ENCODE results near the gene HSPA4.

The HSPA4 gene

DNA sequence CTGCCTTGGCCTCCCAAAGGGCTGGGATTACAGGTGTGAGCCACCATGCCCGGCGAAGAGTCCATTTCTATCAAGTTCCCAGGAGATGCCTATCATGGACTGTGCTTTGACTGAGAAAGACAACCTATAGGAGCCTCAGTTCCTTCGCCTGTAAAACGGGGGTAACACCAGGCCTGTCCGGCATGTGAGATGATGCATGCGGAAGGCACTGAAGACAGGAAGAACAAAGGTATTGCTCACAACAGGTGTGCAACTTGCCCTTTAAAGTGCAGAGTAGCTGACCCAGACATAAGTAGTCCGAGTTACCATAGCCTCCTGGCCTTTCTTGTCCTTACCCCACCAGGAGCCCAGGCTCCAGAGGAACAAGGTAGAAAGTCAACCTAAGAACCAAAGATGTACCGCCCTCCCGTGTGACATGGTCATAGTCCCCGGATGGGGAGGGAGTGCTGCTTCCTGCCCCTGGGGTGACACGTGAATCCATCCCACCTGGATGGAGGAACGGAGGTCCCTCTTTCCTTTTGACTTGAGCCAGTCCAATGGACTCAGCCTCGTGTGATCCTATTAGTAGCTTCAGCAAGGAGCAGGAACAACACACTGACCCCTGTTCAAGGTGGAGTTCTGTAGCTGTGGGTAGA is 60.3 kb downstream of the HSPA4 start:
- Histone ChIP-seq H3K4me1 (ENCODE audit: insufficient read depth, low read length) (peaks cover 4% of the 10 kb centered on the region), H3K4me3 (ENCODE audit: low read depth in 1 of 2, low read length in 2 of 2) (no peak overlapping the region), H3K9ac (ENCODE audit: low read depth, low read length) (no peak overlapping the region), H3K79me2 (ENCODE audit: insufficient read depth, low read length) (no peaks in the 10 kb centered on the region), H3K27ac (ENCODE audit: low read length) (no peak overlapping the region), H3K9me3 (ENCODE audit: insufficient read depth, low read length, severe bottlenecking) (no peaks in the 10 kb centered on the region), H3K27me3 (ENCODE audit: insufficient read depth, low read length, poor library complexity) (no peaks in the 10 kb centered on the region), H2AFZ (ENCODE audit: low read depth, low read length) (no peak overlapping the region), H3K36me3 (ENCODE audit: insufficient read depth, low read length) (no peaks in the 10 kb centered on the region), H4K20me1 (ENCODE audit: insufficient read depth, low read length) (no peaks in the 10 kb centered on the region), H3K4me2 (ENCODE audit: insufficient read depth, low read length) (no peak overlapping the region)
- ATAC-seq (ENCODE audit: insufficient read depth, low read depth), result no peak
- no peak for TF ChIP-seq EZH2 (IDR thresholded peaks at IDR 0.05; ENCODE audit: borderline replicate concordance, low read depth, low read length, severe bottlenecking)
- TF ChIP-seq, protein P1, sequence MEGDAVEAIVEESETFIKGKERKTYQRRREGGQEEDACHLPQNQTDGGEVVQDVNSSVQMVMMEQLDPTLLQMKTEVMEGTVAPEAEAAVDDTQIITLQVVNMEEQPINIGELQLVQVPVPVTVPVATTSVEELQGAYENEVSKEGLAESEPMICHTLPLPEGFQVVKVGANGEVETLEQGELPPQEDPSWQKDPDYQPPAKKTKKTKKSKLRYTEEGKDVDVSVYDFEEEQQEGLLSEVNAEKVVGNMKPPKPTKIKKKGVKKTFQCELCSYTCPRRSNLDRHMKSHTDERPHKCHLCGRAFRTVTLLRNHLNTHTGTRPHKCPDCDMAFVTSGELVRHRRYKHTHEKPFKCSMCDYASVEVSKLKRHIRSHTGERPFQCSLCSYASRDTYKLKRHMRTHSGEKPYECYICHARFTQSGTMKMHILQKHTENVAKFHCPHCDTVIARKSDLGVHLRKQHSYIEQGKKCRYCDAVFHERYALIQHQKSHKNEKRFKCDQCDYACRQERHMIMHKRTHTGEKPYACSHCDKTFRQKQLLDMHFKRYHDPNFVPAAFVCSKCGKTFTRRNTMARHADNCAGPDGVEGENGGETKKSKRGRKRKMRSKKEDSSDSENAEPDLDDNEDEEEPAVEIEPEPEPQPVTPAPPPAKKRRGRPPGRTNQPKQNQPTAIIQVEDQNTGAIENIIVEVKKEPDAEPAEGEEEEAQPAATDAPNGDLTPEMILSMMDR (IDR thresholded peaks at IDR 0.05; ENCODE audit: borderline replicate concordance, extremely low read depth, low read length, poor library complexity, severe bottlenecking), result no peak
- no peak for DNase-seq

DNA sequence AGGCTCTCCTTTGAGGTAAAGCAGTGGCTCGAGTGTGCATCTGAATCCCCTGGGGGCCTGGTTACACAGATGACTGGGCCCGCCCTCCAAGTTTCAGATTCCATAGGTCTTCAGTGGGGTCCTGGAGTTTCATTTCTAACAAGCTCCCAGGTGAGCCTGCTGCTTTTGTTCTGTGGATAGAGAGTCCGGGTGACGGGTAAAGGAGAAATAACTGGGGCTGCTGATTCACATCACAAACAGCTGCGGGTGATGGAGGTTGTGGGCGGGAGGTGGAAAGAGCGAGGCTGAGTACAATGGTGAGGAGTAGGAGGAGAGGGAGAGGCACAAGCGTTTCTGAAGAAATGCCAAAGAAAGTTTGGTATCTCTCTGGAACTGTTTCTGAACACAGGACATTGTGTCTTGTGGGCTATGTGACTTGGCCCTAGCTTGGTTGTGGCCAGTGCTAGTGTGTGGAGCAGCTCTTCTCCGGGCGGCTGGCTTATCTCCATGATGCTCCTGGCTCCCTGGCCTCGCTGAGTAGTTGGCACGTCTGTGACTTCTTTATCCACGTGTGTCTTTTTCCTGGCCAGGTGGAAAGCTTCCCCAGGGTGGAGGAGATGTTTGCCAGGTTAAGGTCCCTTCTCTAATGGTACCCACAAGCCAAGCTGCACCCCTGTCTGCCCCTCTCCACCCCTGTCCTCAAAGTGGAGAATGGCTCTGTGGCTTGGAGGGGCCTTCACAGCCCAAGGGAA is 61.7 kb downstream of the HSPA4 start:
- Histone ChIP-seq H4K20me1 (ENCODE audit: insufficient read depth, low read length) (no peaks in the 10 kb centered on the region), H3K27me3 (ENCODE audit: insufficient read depth, low read length, poor library complexity) (no peaks in the 10 kb centered on the region), H3K4me1 (ENCODE audit: insufficient read depth, low read length) (peaks cover 4% of the 10 kb centered on the region), H3K79me2 (ENCODE audit: insufficient read depth, low read length) (no peaks in the 10 kb centered on the region), H3K36me3 (ENCODE audit: insufficient read depth, low read length) (no peaks in the 10 kb centered on the region), H3K27ac (ENCODE audit: low read length) (no peak overlapping the region), H3K4me2 (ENCODE audit: insufficient read depth, low read length) (no peak overlapping the region), H3K9me3 (ENCODE audit: insufficient read depth, low read length, severe bottlenecking) (no peaks in the 10 kb centered on the region), H3K4me3 (ENCODE audit: low read depth in 1 of 2, low read length in 2 of 2) (no peak overlapping the region), H2AFZ (ENCODE audit: low read depth, low read length) (no peak overlapping the region), H3K9ac (ENCODE audit: low read depth, low read length) (no peak overlapping the region)
- no peak for ATAC-seq (ENCODE audit: insufficient read depth, low read depth)
- no peak for DNase-seq
- no peak for TF ChIP-seq EZH2 (IDR thresholded peaks at IDR 0.05; ENCODE audit: borderline replicate concordance, low read depth, low read length, severe bottlenecking)
- TF ChIP-seq, protein P1 (IDR thresholded peaks at IDR 0.05; ENCODE audit: borderline replicate concordance, extremely low read depth, low read length, poor library complexity, severe bottlenecking), result no peak

DNA sequence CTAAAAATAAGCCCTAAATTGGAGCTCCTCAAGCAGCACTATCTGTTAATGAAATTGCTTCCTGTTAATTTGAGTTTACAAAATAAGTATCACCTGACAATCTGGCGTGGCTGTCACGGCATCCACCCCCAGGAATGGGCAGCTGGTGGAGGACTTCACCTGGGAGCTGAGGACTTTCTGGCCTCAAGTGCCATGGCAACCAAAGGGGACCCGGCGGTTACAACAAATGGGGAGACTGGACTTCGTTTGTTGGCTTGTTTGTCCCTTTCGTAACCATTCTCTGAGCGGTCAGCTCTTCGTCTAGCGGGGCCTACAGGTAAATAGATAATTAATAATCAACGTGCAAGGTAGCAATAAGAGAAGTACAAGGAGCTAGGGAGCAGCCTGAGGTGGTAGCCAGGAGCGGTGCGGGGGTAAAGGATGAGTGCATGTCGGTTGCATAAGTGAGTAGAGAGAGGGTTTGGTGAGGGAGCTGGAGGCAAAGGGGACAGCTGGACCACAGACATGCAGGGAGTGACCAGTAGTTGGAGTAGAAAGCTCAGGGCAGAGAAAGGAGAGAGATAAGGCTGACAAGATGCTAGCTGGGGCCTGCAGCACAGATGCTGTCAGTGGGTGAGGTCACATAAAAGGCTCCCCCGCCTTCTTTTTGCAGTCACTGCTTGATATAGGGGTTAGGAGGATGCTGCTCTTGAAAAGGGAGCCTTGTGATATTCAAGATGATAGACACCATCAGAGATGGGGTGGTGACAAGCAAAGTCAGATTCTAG is 62.5 kb downstream of the HSPA4 start:
- H3K9me3 ChIP-seq (ENCODE audit: insufficient read depth, low read length, severe bottlenecking), result no peaks in the 10 kb centered on the region
- DNase-seq (no peak), ATAC-seq (ENCODE audit: insufficient read depth, low read depth) (no peak)
- H3K36me3 ChIP-seq (ENCODE audit: insufficient read depth, low read length), result no peaks in the 10 kb centered on the region
- H3K4me3 ChIP-seq (ENCODE audit: low read depth in 1 of 2, low read length in 2 of 2), result no peak overlapping the region
- no peaks in the 10 kb centered on the region for H3K79me2 ChIP-seq (ENCODE audit: insufficient read depth, low read length)
- H3K27ac ChIP-seq (ENCODE audit: low read length), result no peak overlapping the region
- no peak overlapping the region for H3K4me2 ChIP-seq (ENCODE audit: insufficient read depth, low read length)
- H3K4me1 ChIP-seq (ENCODE audit: insufficient read depth, low read length), result peaks cover 4% of the 10 kb centered on the region
- no peak overlapping the region for H2AFZ ChIP-seq (ENCODE audit: low read depth, low read length)
- H3K9ac ChIP-seq (ENCODE audit: low read depth, low read length), result no peak overlapping the region
- H3K27me3 ChIP-seq (ENCODE audit: insufficient read depth, low read length, poor library complexity), result no peaks in the 10 kb centered on the region
- no peak for TF ChIP-seq EZH2 (IDR thresholded peaks at IDR 0.05; ENCODE audit: borderline replicate concordance, low read depth, low read length, severe bottlenecking)
- TF ChIP-seq, protein P1 (IDR thresholded peaks at IDR 0.05; ENCODE audit: borderline replicate concordance, extremely low read depth, low read length, poor library complexity, severe bottlenecking), result no peak
- H4K20me1 ChIP-seq (ENCODE audit: insufficient read depth, low read length), result no peaks in the 10 kb centered on the region
